G401.6 (cell line): ENCODE results near the gene WHAMM.
"Not testable (repeated sequence)": the region's sequence is repeated elsewhere in the genome, so short reads cannot be mapped to it uniquely, and the experiment has no call there.

ENCODE experiments used
- FAIRE-seq: peaks from 2 replicates; lab custom pipeline; 2012; peaks lifted over from hg19 to GRCh38; lab: Jason Lieb, UNC

Gene WHAMM

DNA sequence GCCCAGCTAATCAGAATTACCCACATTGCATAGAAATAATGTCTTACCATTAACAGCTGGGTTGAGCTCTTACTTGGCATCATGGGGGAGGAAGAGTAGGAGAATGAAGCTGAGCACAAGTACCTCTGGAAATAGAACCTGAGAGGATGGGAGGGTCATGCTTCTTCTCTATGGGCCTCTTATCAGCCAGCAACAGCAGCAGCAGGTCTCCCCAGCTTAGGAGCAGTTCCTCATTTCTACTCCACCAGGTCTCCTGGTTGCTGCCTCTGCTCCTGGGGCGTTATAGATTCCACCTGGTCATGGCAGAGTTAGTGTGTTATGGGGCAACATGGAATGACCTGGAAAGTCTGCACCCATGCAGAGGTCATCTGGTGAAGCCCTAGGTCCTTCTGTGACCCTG, 6.9 kb upstream of the WHAMM start:
- FAIRE-seq, result no peak

DNA sequence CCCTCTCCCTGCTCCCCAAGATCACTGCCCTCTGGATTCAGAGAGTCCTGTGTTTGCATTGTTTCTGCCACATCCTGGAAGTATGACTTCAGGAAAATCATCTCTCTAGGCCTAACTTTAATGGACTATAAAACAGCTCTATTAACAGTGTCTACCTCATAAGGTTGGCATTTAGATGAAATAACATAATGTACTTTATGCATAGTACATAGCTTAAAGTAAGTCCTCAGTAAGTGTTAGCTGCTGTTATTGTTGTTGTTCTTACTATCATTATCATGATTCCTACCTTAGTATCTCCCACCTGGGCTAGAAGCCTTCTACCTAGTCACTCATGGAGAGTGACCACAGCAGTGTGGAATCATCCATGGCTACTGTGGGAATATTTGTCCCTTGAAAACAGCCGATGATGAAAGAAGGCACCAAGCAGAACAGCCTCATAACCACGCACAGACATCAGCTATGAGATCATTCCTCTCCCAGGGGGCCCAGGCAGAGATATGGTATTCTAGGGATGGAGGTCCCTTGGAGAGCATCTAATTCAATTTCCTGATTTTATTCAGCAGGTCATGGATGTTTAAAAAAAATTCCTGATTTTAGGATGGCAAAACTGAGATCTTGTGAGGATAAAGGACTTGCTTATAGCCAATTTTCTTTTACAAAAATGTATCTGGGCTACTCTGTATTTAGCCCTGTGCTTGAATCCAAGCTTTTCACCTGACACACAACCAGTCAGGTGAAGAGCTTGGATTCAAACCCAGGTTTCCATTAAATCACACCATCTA, 5.4 kb upstream of the WHAMM start:
- no peak for FAIRE-seq

DNA sequence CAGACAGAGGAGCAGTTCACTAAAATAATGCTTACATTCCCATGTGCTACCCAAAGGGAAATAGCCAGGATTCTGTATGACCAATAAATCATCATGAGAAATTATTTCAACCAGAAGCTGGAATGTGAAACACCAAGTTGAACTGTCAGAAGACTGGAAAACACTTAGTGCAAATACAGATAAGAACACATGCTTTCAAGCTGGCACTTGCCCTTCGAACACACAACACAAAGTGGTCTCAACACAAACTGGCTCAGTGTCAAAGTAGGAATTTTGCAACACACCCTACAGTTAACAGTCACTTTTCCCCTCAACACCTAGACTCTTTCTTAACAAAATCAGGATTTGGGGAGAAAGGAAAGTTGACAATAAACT, 4.9 kb upstream of the WHAMM start:
- FAIRE-seq, result no peak

- no peak for FAIRE-seq
Observed at GRCh38 chr15:82805994-82806406, 3.4 kb upstream of the WHAMM start, which contains the start of gene FSD2. FSD2 (minus strand) TSS chr15:82806069; CDS start chr15:82787390, 18,679 bp downstream.

DNA sequence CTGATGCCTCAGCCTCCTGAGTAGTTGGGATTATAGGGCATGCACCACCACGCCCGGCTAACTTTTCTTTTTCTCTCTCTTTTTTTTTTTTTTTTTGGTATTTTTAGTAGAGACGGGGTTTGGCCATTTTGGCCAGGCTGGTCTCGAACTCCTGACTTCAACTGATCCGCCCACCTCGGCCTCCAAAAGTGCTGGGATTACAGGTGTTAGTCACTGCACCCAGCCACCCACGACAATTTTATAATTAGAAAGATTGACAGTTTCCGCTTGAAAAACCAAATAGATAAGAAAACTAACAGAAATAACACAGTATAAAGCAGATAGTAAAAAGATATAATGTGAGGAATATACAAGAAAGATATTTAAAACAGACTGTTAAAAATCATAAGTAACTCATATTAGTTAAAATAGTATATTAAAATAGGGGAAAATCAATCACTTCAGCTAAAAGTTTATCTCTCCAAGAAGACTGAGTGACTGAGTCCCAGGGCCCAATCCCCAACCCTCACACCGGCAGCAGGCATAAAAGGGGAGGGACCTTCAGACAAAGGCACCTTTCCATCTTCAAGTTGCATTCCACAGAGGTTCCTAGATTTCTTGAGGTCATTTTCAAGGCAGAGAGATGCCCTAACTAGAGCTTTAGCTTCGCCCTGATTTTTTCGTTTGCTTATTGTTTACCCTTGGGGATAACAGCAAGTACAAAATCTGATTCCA, 1.4 kb upstream of the WHAMM start:
- no peak for FAIRE-seq

GRCh38 chr15:82808634-82809041, 790 bp upstream of the WHAMM start:
- no peak for FAIRE-seq

- no peak for FAIRE-seq
Observed at GRCh38 chr15:82810061-82810889, 847 bp downstream of the WHAMM start.

GRCh38 chr15:82810890-82811426, 1.5 kb downstream of the WHAMM start:
- no peak for FAIRE-seq

DNA sequence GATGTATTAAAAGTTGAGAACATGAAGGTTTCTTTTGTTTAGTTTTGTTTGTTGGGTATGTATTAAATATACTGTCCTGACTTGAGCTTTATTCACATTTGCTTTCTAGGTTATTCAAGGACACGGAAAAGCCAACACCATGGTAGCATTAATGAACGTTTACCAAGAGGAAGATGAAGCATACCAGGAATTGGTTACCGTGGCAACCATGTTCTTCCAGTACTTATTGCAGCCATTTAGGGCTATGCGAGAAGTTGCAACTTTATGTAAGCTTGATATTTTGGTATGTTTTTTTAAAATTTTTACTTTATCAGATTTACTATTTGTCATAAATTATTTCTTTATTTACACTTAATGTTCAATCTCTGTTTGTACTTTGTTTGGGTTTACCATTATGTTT, 3.6 kb downstream of the WHAMM start:
- no peak for FAIRE-seq

DNA sequence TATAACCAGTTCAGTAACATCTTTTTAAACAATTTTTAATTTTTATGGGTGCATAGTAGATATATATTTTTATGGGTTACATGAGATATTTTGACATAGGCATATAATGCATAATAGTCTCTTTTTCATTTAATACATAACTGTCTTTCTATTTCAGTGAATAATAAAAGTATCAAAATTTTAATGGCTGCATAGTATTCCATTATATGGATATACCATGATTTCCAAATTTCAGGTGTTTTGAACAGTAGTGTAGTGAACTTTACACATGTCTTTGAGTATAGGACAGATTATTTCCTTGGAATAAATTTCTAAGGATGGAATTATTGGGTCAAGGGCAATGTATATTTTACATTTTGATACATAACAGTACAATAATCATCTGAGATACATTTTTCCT, 10.7 kb downstream of the WHAMM start:
- peak; percentile 47 for FAIRE-seq

GRCh38 chr15:82821396-82821795, 12.0 kb downstream of the WHAMM start:
- FAIRE-seq, result not testable (repeated sequence)

- not testable (repeated sequence) for FAIRE-seq
Observed at GRCh38 chr15:82821851-82822250, 12.4 kb downstream of the WHAMM start.

DNA sequence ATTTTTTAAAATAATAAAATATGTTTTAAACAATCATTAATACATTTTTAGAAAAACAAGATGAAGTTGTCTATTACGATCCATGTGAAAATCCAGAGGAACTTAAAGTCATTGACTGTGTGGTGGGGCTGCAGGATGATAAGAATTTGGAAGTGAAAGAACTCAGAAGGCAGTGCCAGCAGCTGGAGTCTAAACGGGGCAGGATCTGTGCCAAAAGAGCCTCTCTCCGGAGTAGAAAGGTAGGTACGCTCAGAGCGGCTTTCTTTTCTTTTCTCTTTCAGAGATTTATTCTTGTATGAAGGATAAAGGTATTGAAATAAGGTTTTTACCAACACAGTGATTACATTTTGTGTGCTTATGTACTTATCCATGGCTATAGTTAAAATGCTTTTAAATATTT, 13.6 kb downstream of the WHAMM start:
- FAIRE-seq, result no peak

- no peak for FAIRE-seq
Observed at GRCh38 chr15:82828075-82828474, 18.6 kb downstream of the WHAMM start.

- FAIRE-seq, result no peak
Observed at GRCh38 chr15:82829234-82829633, 19.8 kb downstream of the WHAMM start.

DNA sequence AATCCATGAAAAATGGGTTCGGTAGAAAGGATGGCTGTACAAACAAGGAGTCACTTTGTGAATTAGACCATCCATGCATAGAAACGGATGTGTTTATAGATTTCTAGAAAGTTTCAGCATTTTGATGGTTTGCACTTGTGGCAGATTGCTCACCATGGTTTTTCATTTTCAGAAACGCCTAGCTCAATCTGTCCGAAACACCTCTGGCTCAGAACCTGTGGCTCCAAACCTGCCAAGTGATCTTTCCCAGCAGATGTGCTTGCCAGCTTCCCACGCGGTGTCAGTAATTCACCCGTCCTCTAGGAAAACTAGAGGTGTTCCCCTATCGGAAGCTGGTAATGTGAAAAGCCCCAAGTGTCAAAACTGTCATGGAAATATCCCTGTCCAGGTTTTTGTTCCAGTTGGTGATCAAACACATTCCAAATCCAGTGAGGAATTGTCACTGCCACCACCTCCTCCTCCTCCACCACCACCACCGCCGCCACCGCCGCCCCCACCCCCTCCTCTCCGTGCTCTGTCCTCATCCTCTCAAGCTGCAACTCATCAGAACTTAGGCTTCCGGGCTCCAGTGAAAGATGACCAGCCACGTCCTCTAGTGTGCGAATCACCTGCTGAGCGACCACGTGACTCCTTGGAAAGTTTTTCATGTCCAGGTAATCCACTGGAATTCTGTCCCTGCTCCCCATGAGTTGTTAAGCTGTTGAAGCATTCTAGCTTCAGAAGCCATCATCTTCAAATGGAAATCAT, 21.2 kb downstream of the WHAMM start:
- no peak for FAIRE-seq

GRCh38 chr15:82831894-82832600, 22.6 kb downstream of the WHAMM start:
- FAIRE-seq, result no peak

GRCh38 chr15:82832601-82833361, 23.4 kb downstream of the WHAMM start:
- no peak for FAIRE-seq

GRCh38 chr15:82833362-82833682, 23.9 kb downstream of the WHAMM start:
- FAIRE-seq, result no peak

GRCh38 chr15:82835391-82835917, 26.0 kb downstream of the WHAMM start:
- FAIRE-seq, result no peak
